WTC11 (cell line): Measurements from ENCODE around the gene NOP56. TPM values are rescaled to one million over a fixed set of nuclear protein-coding genes. Genes with fewer than 3 reads are reported as not detected.

Source experiments
- ATAC-seq: fragments of 200-7000 bp; cut with Tn5 transposase; 2 replicates; pipeline ENCODE4 v1.10.0; 2021; ENCODE audit warnings: mild to moderate bottlenecking, moderate library complexity
- CTCF ChIA-PET: fragments of 300-600 bp; sonication (Branson Sonifier 250); formaldehyde crosslinking; loops from one replicate; lab custom pipeline; 2021; ENCODE audit warnings: antibody characterized with exemption; lab: Charles Lee
- POLR2A ChIA-PET: fragments of 350-600 bp; sonication (Branson Sonifier 250); formaldehyde crosslinking; loops from one replicate; lab custom pipeline; 2021; ENCODE audit warnings: antibody characterized with exemption; lab: Charles Lee
- DNase-seq: peaks from one replicate; pipeline ENCODE4 v3.0.0; 2021; ENCODE audit warnings: low spot score
- H3K27ac Mint-ChIP-seq: 2 replicates; pipeline ENCODE4 v1.8.0; 2021; ENCODE audit warnings: mixed read lengths
- H3K27me3 Mint-ChIP-seq: 2 replicates; pipeline ENCODE4 v1.8.0; 2021; ENCODE audit warnings: low read depth, mild to moderate bottlenecking, moderate library complexity, mixed read lengths
- H3K36me3 Mint-ChIP-seq: 2 replicates; pipeline ENCODE4 v1.8.0; 2021; ENCODE audit warnings: mixed read lengths
- H3K4me1 Mint-ChIP-seq: 2 replicates; pipeline ENCODE4 v1.8.0; 2022; ENCODE audit warnings: mixed read lengths
- H3K4me3 Mint-ChIP-seq: 2 replicates; pipeline ENCODE4 v1.8.0; 2021; ENCODE audit warnings: mild to moderate bottlenecking, moderate library complexity, mixed read lengths
- H3K9me3 Mint-ChIP-seq: 2 replicates; pipeline ENCODE4 v1.8.0; 2021; ENCODE audit warnings: mixed read lengths
- CREB1 ChIP-seq: sonication (generic); formaldehyde crosslinking; IDR thresholded peaks from 2 replicates; pipeline ENCODE4 v1.8.0; 2023; ENCODE audit warnings: mild to moderate bottlenecking, missing genetic modification reagents
- ELF4 ChIP-seq: sonication (generic); formaldehyde crosslinking; IDR thresholded peaks from 2 replicates; pipeline ENCODE4 v1.8.1; 2022; ENCODE audit warnings: low read depth, mild to moderate bottlenecking, moderate library complexity, missing genetic modification reagents
- IRF2 ChIP-seq: sonication (generic); formaldehyde crosslinking; IDR thresholded peaks from 2 replicates; pipeline ENCODE4 v1.8.0; 2022; ENCODE audit warnings: low read depth, missing genetic modification reagents, borderline replicate concordance
- JUN ChIP-seq: sonication (generic); formaldehyde crosslinking; IDR thresholded peaks from 2 replicates; pipeline ENCODE4 v1.8.0; 2023; ENCODE audit warnings: mild to moderate bottlenecking, missing genetic modification reagents
- NFE2L1 ChIP-seq: sonication (generic); formaldehyde crosslinking; IDR thresholded peaks from 2 replicates; pipeline ENCODE4 v1.8.1; 2023; ENCODE audit warnings: missing genetic modification reagents
- NR1H2 ChIP-seq: sonication (generic); formaldehyde crosslinking; IDR thresholded peaks from 2 replicates; pipeline ENCODE4 v1.9.0; 2021; ENCODE audit warnings: mild to moderate bottlenecking, moderate library complexity, missing genetic modification reagents
- OVOL2 ChIP-seq: fragments of 250-450 bp; sonication (Bioruptor Pico); IDR thresholded peaks from 2 replicates; pipeline ENCODE4 v1.9.0; 2021; ENCODE audit warnings: mild to moderate bottlenecking, borderline replicate concordance
- TEAD1 ChIP-seq: sonication (generic); formaldehyde crosslinking; IDR thresholded peaks from 2 replicates; pipeline ENCODE4 v1.8.0; 2022; ENCODE audit warnings: mild to moderate bottlenecking, missing genetic modification reagents
- ZNF317 ChIP-seq: sonication (generic); formaldehyde crosslinking; IDR thresholded peaks from 2 replicates; pipeline ENCODE4 v1.8.1; 2023; ENCODE audit warnings: low read depth, mild to moderate bottlenecking, moderate library complexity, missing genetic modification reagents, borderline replicate concordance
- ZNF671 ChIP-seq: fragments of 250-450 bp; sonication (Bioruptor Pico); IDR thresholded peaks from 2 replicates; pipeline ENCODE4 v1.8.0; 2021; ENCODE audit warnings: mild to moderate bottlenecking
- total RNA-seq: library from RNA; stranded (reverse); gene quantifications from 3 replicates; pipeline ENCODE4 v1.2.3, GENCODE V29; 2021
- TF ChIP-seq, protein P1 (sequence below): sonication (generic); formaldehyde crosslinking; IDR thresholded peaks from 2 replicates; pipeline ENCODE4 v1.8.1; 2023; ENCODE audit warnings: mild to moderate bottlenecking, missing genetic modification reagents
- TF ChIP-seq, protein P2 (sequence below): sonication (generic); formaldehyde crosslinking; IDR thresholded peaks from 2 replicates; pipeline ENCODE4 v1.8.1; 2022; ENCODE audit warnings: mild to moderate bottlenecking, moderate library complexity, missing genetic modification reagents
- TF ChIP-seq, protein P3 (sequence below): sonication (generic); formaldehyde crosslinking; IDR thresholded peaks from 2 replicates; pipeline ENCODE4 v1.8.1; 2022; ENCODE audit warnings: low read depth, mild to moderate bottlenecking, moderate library complexity, missing genetic modification reagents, borderline replicate concordance
- TF ChIP-seq, protein P4 (sequence below): sonication (generic); formaldehyde crosslinking; IDR thresholded peaks from 2 replicates; pipeline ENCODE4 v1.8.1; 2023; ENCODE audit warnings: mild to moderate bottlenecking, moderate library complexity, missing genetic modification reagents
- TF ChIP-seq, protein P5 (sequence below): sonication (generic); formaldehyde crosslinking; IDR thresholded peaks from 2 replicates; pipeline ENCODE4 v1.8.0; 2023; ENCODE audit warnings: mild to moderate bottlenecking, missing genetic modification reagents
- TF ChIP-seq, protein P6 (sequence below): sonication (generic); formaldehyde crosslinking; IDR thresholded peaks from 2 replicates; pipeline ENCODE4 v1.8.1; 2022; ENCODE audit warnings: missing genetic modification reagents, borderline replicate concordance
- TF ChIP-seq, protein P7 (sequence below): sonication (generic); formaldehyde crosslinking; IDR thresholded peaks from 2 replicates; pipeline ENCODE4 v1.8.0; 2022; ENCODE audit warnings: mild to moderate bottlenecking, missing genetic modification reagents
- TF ChIP-seq, protein P8 (sequence below): fragments of 250-450 bp; sonication (Bioruptor Pico); conservative IDR thresholded peaks from 2 replicates; pipeline ENCODE4 v1.9.0; 2021; ENCODE audit warnings: mild to moderate bottlenecking
- TF ChIP-seq, protein P9 (sequence below): sonication (generic); formaldehyde crosslinking; IDR thresholded peaks from 2 replicates; pipeline ENCODE4 v1.8.1; 2022; ENCODE audit warnings: low read depth, missing genetic modification reagents, borderline replicate concordance

The NOP56 gene
- total RNA-seq, 1 experiment from 2014 or later = 634 TPM

DNA sequence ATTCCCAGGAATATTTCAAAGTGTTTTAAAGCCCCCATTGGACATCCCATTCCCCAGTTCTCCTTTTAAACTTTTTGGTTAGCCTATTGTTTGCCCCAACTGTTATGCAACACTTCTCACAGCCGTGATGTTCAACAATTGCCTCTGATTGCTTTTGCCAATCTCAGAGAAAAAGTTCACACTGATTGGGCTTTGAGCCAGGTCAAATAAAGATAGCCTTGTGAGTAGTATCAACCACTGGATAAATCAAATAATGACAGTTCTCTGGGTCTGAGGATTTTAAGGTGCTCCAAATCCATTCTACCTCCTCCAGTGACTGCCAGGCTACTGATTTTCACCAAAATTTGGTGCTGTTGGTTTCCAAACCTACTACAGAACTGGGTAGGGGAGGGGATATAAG, 19.1 kb upstream of the NOP56 start:
- Mint-ChIP-seq H3K27me3 (peaks cover 24% of the 10 kb centered on the region), H3K4me1 (no peaks in the 10 kb centered on the region), H3K9me3 (0 out of 2 replicates have a peak, but pooled peaks cover 8% of the 10 kb centered on the region), H3K4me3 (no peak overlapping the region), H3K27ac (no peak overlapping the region), H3K36me3 (no peaks in the 10 kb centered on the region)
- ChIA-PET CTCF (no interaction called here), POLR2A (no interaction called here)
- TF ChIP-seq, protein P1, sequence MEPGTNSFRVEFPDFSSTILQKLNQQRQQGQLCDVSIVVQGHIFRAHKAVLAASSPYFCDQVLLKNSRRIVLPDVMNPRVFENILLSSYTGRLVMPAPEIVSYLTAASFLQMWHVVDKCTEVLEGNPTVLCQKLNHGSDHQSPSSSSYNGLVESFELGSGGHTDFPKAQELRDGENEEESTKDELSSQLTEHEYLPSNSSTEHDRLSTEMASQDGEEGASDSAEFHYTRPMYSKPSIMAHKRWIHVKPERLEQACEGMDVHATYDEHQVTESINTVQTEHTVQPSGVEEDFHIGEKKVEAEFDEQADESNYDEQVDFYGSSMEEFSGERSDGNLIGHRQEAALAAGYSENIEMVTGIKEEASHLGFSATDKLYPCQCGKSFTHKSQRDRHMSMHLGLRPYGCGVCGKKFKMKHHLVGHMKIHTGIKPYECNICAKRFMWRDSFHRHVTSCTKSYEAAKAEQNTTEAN = no peak
- no peak for TF ChIP-seq JUN
- TF ChIP-seq, protein P2, sequence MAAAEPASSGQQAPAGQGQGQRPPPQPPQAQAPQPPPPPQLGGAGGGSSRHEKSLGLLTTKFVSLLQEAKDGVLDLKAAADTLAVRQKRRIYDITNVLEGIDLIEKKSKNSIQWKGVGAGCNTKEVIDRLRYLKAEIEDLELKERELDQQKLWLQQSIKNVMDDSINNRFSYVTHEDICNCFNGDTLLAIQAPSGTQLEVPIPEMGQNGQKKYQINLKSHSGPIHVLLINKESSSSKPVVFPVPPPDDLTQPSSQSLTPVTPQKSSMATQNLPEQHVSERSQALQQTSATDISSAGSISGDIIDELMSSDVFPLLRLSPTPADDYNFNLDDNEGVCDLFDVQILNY (CRISPR knock-in tag) = no peak
- TF ChIP-seq, protein P3, sequence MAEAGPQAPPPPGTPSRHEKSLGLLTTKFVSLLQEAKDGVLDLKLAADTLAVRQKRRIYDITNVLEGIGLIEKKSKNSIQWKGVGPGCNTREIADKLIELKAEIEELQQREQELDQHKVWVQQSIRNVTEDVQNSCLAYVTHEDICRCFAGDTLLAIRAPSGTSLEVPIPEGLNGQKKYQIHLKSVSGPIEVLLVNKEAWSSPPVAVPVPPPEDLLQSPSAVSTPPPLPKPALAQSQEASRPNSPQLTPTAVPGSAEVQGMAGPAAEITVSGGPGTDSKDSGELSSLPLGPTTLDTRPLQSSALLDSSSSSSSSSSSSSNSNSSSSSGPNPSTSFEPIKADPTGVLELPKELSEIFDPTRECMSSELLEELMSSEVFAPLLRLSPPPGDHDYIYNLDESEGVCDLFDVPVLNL = no peak
- no peak for DNase-seq
- ATAC-seq = no peak

DNA sequence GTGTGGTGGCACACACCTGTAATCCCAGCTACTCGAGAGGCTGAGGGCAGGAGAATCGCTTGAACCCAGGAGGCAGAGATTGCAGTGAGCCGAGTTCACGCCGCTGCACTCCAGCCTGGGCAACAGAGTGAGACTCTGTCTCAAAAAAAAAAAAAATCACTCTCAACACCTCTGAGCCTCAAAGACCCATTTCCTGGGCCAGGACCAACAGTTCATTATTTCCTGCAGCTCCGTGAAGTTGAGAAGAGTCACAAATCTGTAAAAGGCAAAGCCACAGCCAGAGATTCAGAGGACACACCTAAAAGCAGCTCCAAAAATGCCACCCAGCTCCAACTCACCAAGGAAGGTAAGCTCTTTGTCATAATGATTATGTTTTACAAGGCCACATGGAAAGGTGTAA, 15.2 kb upstream of the NOP56 start:
- no peaks in the 10 kb centered on the region for H3K9me3 Mint-ChIP-seq
- H3K4me1 Mint-ChIP-seq = no peaks in the 10 kb centered on the region
- no peak overlapping the region for H3K4me3 Mint-ChIP-seq
- DNase-seq (no peak), ATAC-seq (no peak)
- H3K36me3 Mint-ChIP-seq = no peaks in the 10 kb centered on the region
- H3K27ac Mint-ChIP-seq = no peak overlapping the region
- ChIA-PET POLR2A (no interaction called here), CTCF (interaction anchor here (0.7 to 2.5 kb wide), 3 partner anchors 10 to 115 kb away, joined by 4 to 9 read pairs (median 8); no protein-coding TSS in a partner anchor)
- peaks cover 18% of the 10 kb centered on the region for H3K27me3 Mint-ChIP-seq
- no peak for TF ChIP-seq NFE2L1 (CRISPR knock-in tag)
- no peak for TF ChIP-seq ZNF317 (CRISPR knock-in tag)
- TF ChIP-seq, protein P4, sequence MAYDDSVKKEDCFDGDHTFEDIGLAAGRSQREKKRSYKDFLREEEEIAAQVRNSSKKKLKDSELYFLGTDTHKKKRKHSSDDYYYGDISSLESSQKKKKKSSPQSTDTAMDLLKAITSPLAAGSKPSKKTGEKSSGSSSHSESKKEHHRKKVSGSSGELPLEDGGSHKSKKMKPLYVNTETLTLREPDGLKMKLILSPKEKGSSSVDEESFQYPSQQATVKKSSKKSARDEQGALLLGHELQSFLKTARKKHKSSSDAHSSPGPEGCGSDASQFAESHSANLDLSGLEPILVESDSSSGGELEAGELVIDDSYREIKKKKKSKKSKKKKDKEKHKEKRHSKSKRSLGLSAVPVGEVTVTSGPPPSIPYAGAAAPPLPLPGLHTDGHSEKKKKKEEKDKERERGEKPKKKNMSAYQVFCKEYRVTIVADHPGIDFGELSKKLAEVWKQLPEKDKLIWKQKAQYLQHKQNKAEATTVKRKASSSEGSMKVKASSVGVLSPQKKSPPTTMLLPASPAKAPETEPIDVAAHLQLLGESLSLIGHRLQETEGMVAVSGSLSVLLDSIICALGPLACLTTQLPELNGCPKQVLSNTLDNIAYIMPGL (CRISPR knock-in tag) = no peak
- TF ChIP-seq IRF2 (CRISPR knock-in tag) = no peak
- TF ChIP-seq, protein P5, sequence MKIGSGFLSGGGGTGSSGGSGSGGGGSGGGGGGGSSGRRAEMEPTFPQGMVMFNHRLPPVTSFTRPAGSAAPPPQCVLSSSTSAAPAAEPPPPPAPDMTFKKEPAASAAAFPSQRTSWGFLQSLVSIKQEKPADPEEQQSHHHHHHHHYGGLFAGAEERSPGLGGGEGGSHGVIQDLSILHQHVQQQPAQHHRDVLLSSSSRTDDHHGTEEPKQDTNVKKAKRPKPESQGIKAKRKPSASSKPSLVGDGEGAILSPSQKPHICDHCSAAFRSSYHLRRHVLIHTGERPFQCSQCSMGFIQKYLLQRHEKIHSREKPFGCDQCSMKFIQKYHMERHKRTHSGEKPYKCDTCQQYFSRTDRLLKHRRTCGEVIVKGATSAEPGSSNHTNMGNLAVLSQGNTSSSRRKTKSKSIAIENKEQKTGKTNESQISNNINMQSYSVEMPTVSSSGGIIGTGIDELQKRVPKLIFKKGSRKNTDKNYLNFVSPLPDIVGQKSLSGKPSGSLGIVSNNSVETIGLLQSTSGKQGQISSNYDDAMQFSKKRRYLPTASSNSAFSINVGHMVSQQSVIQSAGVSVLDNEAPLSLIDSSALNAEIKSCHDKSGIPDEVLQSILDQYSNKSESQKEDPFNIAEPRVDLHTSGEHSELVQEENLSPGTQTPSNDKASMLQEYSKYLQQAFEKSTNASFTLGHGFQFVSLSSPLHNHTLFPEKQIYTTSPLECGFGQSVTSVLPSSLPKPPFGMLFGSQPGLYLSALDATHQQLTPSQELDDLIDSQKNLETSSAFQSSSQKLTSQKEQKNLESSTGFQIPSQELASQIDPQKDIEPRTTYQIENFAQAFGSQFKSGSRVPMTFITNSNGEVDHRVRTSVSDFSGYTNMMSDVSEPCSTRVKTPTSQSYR (CRISPR knock-in tag) = no peak
- TF ChIP-seq, protein P6, sequence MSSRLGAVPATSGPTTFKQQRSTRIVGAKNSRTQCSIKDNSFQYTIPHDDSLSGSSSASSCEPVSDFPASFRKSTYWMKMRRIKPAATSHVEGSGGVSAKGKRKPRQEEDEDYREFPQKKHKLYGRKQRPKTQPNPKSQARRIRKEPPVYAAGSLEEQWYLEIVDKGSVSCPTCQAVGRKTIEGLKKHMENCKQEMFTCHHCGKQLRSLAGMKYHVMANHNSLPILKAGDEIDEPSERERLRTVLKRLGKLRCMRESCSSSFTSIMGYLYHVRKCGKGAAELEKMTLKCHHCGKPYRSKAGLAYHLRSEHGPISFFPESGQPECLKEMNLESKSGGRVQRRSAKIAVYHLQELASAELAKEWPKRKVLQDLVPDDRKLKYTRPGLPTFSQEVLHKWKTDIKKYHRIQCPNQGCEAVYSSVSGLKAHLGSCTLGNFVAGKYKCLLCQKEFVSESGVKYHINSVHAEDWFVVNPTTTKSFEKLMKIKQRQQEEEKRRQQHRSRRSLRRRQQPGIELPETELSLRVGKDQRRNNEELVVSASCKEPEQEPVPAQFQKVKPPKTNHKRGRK (CRISPR knock-in tag) = no peak
- TF ChIP-seq, protein P7, sequence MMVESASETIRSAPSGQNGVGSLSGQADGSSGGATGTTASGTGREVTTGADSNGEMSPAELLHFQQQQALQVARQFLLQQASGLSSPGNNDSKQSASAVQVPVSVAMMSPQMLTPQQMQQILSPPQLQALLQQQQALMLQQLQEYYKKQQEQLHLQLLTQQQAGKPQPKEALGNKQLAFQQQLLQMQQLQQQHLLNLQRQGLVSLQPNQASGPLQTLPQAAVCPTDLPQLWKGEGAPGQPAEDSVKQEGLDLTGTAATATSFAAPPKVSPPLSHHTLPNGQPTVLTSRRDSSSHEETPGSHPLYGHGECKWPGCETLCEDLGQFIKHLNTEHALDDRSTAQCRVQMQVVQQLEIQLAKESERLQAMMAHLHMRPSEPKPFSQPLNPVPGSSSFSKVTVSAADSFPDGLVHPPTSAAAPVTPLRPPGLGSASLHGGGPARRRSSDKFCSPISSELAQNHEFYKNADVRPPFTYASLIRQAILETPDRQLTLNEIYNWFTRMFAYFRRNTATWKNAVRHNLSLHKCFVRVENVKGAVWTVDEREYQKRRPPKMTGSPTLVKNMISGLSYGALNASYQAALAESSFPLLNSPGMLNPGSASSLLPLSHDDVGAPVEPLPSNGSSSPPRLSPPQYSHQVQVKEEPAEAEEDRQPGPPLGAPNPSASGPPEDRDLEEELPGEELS (CRISPR knock-in tag) = no peak
- TF ChIP-seq, protein P8, sequence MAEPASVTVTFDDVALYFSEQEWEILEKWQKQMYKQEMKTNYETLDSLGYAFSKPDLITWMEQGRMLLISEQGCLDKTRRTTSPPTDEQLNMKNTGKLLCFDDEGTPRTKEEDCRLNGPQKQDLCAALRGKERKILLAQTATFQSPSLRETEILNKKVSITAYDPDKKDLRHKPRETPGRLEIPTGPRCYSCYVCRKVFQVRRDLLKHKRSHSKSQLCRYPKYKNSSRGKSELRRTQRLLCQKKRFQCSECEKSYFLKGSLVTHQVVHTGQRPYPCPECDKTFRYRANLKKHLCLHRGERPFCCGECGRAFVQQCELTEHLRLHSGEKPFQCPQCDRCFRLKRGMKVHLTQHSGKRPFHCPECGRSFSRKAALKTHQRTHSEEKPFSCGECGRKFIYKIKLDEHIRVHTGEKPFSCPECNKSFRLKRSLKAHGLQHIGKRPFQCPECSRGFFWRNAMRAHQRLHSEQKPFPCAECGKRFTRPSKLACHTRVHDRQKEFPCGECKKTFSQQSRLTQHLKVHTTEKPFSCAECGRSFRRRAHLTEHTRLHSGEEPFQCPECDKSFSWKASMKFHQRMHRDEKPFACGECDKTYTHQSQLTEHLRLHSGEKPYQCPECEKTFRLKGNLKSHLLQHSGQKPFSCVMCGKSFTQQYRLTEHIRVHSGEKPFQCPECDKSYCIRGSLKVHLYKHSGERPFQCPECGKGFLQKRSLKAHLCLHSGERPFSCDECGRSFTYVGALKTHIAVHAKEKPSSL (CRISPR knock-in tag) = no peak
- TF ChIP-seq, protein P9, sequence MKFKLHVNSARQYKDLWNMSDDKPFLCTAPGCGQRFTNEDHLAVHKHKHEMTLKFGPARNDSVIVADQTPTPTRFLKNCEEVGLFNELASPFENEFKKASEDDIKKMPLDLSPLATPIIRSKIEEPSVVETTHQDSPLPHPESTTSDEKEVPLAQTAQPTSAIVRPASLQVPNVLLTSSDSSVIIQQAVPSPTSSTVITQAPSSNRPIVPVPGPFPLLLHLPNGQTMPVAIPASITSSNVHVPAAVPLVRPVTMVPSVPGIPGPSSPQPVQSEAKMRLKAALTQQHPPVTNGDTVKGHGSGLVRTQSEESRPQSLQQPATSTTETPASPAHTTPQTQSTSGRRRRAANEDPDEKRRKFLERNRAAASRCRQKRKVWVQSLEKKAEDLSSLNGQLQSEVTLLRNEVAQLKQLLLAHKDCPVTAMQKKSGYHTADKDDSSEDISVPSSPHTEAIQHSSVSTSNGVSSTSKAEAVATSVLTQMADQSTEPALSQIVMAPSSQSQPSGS (CRISPR knock-in tag) = no peak
- no peak for TF ChIP-seq TEAD1 (CRISPR knock-in tag)
- no peak for TF ChIP-seq ELF4 (CRISPR knock-in tag)
- TF ChIP-seq CREB1 (CRISPR knock-in tag) = no peak
- TF ChIP-seq OVOL2 (CRISPR knock-in tag) = no peak
- TF ChIP-seq NR1H2 (CRISPR knock-in tag) = no peak
- no peak for TF ChIP-seq ZNF671 (CRISPR knock-in tag)
